GM21529 (cell line): ENCODE measurements around the gene TTLL13.
"Not testable (repeated sequence)": the region's sequence is repeated elsewhere in the genome, so short reads cannot be mapped to it uniquely, and the experiment has no call there.

Experiments used
- ATAC-seq: cut with Tn5 transposase; IDR thresholded peaks from one replicate; pipeline ENCODE4 v1.9.1; 2021; ENCODE audit not compliant: unreplicated experiment

The TTLL13 gene

DNA sequence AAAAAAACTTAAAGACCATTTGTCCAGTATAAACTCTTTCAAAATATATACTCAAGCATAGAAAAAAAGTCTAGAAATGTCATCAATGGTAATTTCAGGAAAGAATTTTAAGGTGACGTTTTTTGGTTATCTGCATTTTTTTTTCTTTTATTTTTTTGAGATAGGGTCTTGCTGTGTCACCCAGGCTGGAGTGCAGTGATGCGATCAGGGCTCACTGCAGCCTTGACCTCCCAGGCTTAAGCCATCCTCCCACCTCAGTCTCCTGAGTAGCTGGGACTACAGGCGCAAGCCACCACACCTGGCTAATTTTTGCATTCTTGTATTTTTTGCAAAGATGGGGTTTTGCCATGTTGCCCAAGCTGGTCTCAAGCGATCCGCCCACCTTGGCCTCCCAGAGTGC lies 31.4 kb downstream of the TTLL13 start:
- ATAC-seq, result not testable (repeated sequence)

DNA sequence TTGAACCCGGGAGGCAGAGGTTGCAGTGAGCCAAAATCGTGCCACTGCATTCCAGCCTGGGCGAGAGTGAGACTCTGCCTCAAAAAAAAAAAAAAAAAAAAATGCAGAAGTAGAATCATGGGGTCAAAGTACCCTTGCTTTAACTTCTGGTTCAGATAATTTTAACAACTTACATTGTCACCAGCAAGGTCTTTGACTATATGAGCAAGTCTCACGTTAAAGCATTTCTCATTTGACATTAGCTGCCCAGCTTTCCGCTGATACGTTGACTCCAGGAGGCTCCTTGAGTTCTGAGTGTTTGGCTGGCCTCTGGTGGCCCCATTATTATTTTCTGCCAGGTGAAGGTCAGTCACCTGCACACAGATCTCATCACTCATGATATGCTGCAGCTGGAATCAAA lies 32.3 kb downstream of the TTLL13 start:
- not testable (repeated sequence) for ATAC-seq

DNA sequence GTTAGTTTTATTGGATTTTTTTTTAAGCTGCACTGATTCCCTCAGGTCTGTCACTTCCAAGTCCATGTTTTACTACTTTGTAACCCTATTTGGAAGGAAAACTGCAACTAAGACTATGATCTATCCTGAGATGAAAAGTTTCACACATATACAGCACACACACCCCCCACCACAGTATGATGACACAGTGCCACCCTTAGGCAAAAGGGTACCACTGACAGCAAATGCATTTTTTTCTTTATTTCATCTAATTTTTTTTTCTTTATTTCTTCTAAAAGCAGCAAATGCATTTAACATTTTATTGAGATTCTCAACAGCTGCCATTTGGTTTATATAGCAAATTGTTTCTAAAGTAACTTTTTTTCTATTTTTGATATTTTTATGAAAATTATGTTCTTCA lies 37.3 kb downstream of the TTLL13 start:
- no peak for ATAC-seq

DNA sequence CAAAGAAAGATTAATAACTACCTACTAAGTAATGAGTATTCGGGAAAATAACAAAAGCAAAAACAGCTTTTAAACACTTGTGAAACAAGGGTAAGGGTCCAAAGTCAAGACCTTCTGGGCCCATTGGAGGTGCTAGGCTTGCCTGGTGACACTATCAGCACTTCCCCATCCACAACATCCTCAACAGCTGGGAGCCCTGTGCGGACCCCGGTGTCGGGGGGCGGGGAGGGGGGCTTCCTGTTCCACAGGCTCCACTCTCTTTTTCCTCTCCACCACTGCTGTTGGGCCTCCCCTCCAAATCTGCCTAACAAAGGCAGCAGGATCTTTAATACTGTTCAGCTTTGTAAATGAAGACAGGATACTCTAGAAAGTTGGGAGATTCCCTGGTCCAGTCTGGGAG lies 37.7 kb downstream of the TTLL13 start:
- ATAC-seq, result no peak

DNA sequence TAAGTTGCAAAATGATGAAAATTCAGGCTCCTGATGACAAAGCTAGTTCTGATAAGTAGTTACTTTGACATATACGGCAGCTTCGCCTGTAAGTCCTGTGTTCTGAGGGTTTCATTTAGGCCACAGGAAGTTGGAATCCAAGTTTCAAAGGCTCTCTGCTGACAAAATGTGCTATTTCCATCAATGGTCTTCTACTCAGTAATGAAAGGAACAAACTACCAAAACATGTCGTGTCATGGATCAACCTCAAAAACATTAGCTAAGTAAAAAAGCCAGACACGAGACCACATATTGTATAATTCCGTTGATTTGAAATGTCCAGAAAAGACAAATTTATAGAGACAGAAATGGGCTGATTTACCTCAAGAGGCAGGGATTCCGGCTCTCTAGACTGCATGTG lies 38.6 kb downstream of the TTLL13 start:
- no peak for ATAC-seq

DNA sequence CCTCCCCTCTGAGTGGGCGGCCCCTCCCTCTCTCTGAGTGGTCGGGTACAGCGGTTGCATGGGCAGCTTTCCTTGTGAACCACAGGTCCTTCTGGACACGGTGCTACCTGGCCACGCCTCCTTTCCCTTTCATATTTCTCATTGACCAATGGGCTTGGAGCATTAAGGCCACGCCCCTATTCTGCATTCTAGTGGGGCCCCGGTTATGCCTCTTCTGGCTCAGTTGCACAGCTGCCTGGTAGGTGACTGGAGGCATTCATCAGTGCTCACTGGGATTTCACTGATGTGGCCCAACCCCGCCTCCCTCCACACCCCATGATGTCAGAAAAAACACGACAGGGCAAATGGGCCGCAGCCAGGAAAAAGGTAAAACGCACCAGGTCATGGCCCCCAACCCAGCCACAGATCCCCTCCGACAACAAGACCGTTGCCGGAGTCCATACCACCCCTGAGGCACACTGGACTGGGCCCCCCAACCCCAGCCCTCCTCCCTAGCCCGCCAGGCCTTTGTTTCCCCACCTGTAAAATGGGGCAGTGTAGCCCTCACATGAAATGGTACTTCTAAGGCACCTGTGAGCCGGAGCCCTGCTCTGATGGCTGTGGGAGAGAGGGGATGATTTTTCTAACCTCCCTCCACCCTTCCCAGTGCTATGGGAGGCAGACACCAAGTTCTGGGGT lies 42.5 kb downstream of the TTLL13 start:
- no peak for ATAC-seq

DNA sequence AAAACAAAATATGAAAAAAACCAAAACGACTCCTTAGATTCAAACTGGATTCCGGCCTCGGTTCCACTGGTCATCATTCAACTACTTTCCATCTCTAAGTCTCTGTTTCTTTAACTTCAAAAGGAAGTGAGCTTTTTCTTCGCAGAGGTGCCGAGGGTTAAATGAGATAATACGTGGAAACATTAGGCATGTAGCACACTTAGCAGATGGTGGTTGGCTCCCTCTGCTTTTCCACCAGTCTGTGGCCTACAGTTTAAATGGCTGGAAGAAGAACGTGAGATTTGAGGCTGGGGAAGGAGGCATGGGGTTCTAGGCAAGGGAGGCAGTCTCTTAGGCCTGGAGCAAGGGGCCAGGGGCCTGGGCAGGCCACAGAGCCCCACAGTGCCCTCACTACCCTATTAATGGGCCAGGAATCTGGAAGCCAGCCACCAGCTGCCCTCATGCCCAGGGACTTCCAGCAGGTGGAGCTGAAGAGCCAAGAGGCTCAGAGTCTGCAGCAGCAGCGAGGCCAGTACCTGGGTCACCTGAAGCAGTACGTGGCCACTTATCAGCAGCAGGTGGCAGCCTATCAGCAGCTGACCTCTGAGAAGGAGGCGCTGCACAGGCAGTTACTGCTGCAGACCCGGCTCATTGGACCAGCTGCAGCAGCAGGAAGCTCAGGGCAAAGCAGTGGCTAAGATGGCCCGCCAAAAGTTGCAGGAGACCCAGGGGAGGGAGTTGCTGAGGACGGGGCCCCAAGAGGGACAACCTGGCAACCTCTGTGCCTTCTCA lies 43.9 kb downstream of the TTLL13 start:
- not testable (repeated sequence) for ATAC-seq

DNA sequence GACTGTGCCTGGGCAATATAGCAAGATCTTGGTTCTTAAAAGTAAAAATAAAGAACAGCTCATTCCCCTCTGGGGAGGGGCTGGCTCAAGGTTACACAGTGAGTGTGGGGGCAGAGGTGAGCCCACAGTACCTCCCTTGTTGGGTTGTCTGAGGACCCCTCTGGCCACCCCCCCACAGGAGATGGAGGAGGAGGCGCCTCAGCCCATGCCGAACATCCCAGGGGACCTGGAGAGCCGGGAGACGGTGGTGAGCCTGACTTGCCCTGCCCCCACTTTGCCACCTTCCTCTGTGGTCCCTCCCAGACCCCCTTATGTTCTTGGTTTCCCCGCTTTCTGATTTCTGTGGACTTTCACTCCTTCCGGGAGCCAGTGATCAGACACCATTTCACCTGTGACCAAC lies 44.8 kb downstream of the TTLL13 start:
- ATAC-seq, result no peak

DNA sequence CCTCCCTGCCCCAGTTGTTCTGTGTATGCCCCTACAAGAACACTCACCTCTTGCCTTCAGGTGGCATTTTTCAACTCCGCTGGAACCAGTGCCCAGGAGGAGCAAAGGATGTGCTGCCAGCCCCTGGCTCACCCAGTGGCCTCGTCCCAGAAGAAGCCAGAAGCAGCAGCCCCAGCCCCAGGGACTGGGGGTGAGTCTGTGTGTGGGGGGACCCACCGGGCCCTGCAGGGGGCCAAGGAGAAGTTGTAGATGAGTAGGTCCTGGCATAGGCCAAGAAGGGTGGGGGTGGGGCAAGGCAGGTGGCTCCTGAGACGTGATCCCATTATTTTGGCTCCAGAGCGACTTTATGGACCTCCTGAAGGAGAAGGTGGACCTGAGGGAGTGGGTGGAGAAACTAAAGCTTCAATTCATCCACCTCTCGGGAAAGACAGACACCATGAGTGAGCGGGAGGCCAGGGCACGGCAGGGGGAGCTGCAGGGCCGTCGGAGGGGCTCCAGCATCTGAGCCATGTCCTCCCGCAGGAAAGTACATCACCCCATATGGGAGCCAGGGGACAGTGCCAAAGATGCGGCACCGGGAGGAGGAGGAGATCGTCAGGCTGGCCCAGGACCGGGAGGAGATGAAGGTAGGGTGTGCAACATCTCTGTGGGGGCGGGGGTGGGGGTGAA lies 45.4 kb downstream of the TTLL13 start:
- ATAC-seq, result no peak

DNA sequence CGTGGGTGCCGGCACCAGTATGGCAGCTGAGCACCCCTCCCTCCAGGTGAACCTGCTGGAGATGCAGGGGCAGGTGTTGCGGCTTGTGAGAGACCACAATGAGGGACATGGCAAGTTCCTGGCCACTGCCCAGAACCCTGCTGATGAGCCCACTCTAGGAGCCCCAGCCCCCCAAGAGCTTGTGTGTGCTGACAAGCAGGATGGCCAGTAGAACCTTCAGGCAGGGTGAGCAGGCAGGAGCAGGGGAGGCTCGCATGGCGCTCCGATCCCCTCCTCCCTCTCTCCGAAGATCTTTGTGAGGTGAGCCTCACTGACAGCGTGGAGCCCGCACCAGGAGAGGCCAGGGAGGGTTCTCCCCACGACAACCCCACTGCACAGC lies 45.9 kb downstream of the TTLL13 start:
- no peak for ATAC-seq

DNA sequence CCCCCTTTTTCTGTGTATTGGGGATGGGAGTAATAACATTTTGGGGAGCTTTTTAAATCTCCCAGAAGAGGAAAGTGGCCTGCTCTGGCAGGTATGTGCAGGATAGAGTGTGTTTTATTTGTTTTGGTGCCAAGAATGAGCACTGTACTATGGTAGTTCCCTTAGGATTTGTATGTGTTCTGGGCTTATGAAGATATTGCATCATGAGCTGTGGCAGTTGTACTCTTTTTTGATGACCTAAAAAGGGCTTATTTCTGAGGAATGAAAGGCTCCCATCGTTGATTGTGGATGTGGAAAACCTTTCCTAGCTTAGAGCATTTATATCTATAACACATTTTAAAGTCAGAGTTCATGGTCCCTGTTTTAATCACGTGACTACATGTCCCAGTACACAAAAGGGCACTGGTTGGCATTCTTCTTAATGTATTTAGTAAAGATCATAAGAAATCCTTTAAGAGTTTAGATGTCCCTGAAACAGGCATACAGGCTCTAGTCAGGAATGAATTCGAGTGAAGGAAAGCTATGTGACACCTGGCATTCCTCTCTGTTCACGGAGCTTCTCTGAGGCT lies 47.0 kb downstream of the TTLL13 start:
- ATAC-seq, result not testable (repeated sequence)

DNA sequence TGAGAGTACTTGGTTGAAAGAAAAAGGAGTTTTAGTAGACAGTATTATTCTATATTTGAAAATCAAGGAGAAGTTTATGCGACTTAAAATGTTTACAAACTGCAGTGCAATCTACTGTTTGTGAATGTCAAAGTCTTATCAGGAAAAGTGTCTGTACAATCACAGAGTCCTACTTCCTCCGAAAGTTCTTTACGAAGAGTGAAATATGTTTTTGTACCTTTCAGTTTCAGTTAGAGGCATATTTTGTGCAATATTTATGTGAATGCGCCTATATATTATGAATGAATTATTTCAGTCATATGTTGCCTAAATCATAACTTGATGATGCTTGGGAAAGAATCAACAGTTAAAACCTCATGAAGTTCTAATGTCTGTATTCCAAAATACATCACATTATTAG lies 47.7 kb downstream of the TTLL13 start:
- no peak for ATAC-seq

DNA sequence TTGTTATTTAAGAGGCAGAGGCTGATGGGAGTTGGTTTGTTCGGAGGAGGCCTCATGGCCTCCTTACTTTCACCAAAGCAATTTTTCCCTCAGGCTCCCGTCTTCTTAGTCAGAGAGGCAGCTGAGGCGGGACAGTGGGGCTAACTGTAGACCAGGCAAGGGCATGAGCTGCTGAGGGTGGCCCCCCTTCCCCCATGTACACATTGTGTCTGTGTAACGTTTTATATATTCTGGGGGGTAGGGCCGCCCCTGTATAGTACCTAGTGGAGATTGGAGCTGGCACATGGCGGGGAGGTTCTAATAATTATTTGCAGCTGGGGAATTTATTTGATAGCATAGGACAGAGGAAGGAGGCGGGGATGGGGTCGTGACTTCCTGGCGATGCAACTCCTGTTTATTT lies 51.2 kb downstream of the TTLL13 start:
- no peak for ATAC-seq

DNA sequence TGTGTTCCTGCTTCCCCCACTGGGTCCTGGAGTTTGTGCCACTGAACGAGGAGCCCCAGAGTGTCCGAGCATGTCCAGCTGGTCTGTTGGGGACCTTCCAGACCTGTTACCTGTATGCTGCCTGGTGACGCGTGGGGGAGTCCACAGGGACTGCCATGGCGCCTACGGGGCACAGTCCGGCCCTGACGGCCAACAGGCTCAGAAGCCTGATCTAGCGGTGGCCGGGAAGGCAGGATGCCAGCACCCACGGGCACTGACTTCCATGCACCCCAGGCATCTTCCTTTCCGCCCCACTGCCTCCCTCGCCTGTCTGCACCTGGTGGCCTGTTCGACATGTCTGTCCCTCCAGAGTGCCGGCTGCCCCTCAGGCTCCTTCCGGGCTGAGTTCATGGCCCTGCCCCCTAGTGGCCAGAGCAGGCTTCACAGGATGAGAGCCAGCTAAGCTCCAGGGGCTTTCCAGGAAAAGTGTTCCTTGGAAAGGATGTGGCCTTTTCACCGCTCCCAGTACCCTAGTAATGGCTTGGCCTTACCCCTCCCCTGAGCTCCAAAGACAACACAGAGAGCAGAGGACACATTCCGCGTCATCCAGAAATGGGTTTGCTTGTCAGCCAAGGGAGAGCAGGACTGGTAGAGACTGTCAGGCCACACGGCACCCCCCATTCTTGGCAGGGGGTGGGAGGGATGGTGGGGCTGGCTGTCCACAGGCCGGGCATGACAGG lies 51.8 kb downstream of the TTLL13 start:
- ATAC-seq, result no peak

DNA sequence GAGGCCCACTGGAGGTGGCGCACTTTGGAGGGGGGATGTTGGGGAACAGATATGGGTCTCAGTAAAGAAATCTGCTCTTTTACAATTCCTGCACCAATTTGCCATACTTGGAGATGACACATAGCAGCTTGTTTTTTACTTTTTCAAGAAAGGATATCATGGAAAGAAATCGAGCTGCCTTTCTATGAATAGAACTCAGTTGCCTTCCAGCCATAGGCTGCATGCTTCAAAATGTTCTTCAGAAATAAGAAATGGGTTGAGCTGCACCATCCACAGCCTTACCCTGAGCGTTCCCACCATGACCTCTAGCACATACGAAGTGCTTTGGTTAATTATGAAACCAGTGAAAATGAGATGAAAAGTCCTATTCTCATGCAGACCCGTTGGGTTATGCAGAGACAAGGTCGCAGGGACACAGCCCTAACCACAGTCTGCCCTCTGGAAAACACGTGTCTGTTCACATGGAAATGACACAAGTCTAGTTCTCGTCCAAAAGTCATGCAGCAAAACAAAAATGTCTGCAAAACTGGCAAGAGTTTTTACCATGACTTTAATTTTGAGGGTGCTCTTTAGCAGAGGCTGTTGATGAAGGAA lies 52.4 kb downstream of the TTLL13 start:
- no peak for ATAC-seq

DNA sequence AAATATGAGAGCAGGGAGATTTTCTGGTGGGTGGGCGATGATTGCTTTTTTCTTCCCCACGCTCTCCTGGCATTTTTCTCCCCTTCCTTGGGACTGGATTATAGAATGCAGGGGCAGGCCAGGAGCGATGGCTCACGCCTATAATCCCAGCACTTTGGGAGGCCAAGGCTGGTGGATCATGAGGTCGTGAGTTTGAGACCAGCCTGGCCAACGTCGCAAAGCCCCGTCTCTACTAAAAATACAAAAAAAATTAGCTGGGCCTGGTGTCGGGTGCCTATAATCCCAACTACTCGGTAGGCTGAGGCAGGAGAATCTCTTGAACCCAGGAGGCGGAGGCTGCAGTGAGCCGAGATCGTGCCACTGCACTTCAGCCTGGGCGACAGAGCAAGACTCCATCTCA lies 56.0 kb downstream of the TTLL13 start:
- not testable (repeated sequence) for ATAC-seq

DNA sequence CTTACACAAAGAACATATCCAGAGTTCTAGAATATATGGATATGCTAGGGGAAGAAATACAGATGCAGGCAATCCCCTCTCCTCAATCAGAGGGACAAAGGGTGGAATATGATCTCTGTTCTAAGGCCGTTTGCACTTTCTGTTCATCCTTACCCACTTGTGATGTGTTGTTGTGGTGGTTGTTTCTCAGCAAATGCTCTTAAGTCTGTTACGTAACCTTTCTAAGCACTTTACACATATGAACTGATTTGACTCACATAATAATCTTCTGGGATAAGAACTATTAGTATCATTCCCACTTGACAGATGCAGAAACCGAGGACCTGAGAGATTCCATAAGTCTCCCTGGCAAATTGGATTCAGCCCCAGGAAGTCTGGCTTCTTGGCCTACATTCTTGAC lies 56.6 kb downstream of the TTLL13 start:
- no peak for ATAC-seq

DNA sequence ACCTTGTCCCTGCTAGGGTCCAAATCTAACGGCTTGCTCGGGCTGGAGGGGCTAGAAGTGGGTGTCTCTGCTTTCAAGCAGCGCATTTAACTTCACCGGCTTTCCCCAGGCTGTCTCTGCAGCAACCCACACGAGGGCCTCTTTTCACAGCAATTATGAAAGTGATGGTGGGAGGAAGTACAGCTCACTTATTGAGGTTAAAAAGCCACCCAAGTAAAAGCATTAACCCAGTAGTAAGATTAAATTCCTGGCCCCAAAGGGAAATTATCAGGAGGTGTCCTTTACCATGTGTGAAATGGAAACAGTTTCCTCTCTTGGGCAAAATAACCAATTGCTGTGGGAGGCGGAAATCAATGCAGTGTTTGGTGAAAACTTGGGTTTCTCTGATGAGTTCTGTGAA lies 57.2 kb downstream of the TTLL13 start:
- peak; percentile 83 for ATAC-seq

DNA sequence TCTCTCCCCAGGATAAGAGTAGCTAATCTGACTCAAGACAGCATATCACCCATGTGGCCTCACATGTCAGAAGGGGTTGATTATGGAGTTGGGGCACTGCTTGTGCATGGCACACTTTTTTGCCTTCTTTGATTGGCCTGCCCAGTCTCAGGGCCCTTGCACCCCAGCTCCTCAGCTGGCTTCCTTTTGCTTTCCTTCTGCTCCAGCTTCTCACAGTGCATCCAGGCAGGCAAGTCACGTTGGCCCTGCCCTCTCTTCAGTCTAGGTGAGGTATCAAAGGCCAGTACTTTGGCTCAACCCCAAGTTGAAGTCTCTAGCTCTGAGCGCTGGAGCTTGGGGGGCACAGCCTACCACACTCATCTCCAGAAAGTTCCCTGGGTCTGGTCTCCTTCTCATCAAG lies 58.3 kb downstream of the TTLL13 start:
- ATAC-seq, result no peak

DNA sequence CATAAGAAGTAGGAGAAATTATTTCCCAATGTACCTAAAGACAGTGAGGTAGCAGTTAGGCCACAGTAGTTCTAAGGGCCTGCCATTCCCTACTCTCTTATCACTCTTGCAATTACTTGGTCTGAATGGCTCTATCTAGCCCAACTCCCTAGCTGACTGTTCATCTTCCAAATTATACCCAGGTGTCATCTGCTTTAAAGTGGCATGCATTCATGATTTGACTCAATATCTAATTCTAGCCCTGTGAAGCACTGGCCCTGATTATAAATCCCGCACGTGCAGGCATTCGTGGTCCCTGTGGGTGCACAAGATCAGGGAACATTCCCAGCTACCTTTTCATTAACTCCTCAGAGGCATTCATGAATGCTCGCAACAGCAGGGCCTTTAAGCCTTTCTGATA lies 59.7 kb downstream of the TTLL13 start:
- ATAC-seq, result no peak
